ENCODE measurements around the gene TBC1D5.
"Not testable (repeated sequence)": the region's sequence is repeated elsewhere in the genome, so short reads cannot be mapped to it uniquely, and the experiment has no call there.

The TBC1D5 gene

DNA sequence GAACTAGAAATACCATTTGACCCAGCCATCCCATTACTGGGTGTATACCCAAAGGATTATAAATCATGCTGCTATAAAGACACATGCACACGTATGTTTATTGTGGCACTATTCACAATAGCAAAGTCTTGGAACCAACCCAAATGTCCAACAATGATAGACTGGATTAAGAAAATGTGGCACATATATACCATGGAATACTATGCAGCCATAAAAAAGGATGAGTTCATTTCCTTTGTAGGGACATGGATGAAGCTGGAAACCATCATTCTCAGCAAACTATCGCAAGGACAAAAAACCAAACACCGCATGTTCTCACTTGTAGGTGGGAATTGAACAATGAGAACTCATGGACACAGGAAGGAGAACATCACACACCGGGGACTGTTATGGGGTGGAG, 210.0 kb downstream of the TBC1D5 start:
- not testable (repeated sequence) for DNase-seq

DNA sequence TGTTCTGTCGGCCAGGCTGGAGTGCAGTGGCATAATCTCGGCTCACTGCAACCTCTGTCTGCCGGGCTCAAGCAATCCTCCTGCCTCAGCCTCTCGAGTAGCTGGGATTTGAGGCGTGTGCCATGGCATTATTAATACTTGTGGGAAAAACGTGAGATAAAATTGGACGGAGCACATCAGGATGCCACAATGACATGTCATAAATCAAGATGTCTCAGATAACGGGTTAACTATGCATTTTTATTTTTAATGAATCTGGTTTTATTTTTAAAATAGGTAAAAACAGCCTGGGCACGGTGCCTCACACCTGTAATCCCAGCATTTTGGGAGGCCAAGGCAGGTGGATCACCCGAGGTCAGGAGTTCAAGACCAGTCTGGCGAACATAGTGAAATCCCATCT, 212.8 kb downstream of the TBC1D5 start:
- DNase-seq: no peak

DNA sequence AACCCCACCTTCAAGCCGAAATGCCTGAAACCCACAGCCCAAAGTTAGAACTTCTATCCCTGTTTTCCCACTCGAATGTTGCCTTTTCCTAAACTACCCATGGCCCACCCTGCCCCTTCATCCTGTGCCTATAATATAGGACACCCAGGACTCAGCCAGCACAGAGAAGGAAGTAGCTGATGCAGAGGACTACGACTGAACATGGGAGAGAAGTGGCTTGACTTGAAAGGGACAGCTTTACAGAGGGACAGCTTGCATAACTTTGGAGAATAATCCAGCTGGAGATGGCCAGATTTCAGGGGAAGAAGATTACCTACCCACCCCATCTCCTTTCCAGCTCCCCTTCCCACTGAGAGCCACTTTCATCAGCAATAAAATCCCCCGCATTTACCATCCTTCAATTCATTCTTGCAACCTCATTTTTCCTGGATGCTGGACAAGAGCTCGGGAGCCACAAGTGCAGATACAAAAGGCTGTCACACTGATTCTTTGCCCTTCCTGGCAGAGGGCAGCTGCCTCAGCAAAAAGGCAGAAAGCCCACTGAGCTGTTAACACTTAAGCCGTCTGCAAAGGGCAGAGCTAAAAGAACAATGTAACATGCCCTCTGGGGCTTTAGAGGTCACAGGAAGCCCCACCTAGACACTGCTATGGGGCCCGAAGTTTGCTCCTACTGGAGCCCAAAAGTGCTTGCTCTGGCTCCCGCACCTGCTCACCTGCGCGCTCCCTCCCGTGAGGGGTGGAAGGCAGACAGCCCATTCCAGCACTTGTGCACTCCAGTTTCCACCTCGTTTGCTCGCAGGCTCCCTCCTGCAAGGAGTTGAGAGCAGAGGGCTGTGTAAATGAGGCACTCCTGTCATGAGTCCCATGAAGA, 224.0 kb downstream of the TBC1D5 start:
- no peak for DNase-seq

DNA sequence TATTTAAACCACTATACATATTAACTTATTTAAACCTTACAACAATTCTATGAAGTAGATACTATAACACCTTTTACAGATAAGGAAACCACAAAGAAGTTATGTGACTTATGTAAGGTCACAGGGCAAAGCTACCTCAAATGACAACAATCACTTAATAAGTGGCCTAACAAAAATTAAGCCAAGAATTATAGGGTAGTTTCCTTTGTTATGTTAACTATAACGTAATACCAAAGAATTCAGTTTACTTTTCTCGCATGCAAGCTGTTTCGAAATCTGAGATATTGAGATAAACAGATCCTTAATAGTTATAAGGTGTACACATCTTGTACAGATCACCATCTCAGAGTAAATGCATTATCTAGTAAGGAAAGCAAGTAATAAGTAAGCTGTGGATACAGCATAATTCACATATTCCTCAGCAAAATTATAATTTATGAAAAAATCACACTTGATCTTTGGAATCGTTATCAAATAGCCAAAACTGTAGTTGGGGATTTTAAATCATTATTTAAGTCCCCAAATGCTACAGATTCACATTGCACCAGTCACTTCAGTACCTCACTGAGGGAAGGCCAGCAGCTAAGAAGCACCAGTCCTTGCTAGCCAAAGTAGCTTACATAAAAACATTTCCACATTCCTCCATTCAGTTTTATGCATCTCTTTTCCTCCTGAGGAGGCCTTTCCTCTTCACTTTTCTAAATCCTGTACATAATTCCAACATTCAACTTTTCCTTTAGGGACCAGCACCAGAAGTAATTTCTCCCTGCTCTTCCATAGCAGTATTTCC, 226.8 kb downstream of the TBC1D5 start:
- no peak for DNase-seq

DNA sequence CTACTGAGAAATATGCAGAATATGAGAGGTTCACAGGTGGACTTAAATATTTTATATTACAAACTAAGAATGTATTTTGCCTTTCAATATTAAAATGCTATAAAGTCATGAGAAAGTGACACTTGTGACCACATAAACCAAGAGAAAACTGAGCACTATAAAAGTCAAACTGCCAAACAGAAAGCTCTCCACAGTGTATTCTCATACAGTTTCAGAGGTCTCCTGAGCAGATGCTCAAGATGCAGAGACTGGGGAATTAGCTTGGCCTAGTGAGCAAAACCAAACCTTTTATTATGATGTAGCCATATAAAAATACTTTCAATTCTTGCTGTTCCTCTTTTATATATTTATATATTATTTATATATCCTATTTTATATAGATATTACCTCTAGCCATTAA, 227.8 kb downstream of the TBC1D5 start:
- DNase-seq: no peak

DNA sequence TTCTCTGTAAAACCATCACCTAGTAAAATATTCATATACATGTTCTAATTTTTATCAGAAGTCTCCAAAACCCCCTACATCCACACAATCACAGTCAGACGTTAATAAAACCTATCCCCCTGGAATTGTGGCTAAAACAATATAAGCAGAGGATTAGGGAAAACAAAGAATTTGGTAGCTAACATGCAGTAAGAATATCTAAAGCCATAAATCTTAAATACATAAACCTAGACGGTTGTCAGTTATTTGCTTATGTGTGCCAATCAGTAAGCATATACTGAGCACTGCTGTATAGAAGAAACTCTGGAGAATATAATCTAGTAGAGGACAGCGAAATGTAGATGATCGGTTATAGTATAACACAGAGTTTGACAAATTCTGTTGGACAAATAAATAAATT, 232.2 kb downstream of the TBC1D5 start:
- no peak for DNase-seq

DNA sequence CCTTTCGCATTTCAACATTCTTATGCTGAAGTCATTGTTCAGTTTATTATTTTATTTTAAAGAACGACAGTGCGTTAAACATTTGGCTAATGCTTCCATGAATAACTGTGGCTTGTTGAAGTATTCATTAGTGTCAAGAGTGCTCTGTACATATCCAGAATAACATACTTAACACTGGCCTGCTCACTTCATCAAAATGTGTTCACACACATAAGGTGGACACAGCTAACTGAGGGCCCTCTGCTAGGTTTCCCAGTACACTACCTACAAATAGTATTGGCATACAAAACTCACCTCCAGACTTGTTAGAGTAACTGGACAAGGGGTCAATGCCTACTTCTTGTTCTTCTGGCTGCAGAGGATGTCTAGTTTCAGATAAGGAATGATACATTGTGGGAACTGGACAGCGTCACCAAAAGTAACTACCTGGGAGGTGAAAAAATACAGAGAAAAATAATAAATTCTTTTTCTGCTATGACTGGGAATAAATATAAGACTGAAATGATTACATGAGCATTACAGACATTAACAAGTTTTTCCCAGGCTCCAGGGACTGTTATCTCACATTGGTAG, 234.2 kb downstream of the TBC1D5 start:
- DNase-seq: no peak

DNA sequence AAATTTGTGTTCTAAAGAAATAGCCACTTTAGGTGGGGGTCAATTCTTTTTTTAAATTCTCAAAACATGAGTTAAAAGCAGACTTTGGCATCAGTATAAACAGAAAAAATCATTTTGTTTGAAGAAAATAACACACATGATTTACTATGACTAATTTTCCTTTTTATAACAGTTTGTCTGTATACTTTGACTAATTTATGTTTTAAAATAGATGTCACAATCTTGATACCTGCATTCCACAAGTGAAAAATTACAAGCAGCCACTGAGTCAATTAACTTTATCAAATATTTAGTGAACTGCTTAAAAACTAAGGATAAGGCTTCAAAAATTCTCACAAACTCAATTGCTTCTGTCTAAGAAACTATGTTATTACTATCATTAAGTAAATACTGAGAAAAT, 235.0 kb downstream of the TBC1D5 start:
- DNase-seq: no peak

DNA sequence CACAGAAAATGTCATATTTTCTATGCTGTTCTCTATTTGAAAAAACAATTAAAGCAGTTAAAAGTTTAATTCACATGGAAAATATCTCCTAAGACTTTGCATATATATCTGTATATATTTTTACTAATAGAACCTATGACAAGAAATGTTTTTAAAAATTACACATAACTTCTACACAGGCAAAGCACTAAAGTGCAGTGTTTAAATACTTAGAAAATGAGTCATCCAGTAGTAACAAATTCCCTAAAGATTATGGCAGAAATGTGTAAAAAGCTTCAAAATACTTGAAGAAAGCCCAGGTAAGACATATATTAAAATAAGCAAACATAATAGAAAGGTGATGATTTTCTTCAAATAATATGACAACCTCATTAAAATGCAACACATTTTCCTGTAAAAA, 236.6 kb downstream of the TBC1D5 start:
- DNase-seq: no peak

DNA sequence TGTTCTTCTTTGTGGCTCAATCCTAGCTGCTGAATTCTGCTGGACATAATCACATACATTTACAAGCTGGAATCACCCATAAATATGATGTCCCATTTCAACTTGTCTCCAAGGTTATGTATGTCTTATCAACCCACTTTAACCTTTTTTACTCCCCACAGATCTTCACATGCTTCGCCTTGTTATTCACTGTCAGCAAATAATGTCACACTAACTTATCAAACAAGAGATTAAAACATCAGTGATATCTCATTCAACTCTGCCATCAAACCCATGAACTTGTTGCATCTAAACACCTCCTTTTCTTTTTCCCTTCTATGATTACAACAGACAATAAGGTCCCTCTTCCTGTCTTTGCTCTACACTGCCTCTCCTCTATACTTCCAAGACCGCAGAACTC, 240.7 kb downstream of the TBC1D5 start:
- no peak for DNase-seq

DNA sequence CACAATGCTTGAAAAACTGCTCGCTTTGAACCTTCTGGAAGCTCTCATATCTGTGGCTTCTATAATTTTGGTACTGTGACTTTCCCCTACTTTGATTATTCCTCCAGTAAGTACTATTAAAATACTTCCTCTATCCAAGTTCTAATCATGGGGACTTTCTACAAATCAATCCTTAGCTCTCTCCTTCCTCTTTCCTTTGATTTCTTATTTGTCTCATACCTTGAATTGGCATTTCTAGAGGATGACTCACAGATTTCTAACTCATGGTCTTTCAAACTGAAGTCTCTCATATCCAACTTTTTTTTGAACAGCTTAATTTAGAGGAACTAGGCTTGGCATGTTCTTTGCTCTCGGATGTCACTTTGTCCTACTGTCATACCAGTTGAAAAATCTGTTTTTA, 241.8 kb downstream of the TBC1D5 start:
- DNase-seq: no peak

DNA sequence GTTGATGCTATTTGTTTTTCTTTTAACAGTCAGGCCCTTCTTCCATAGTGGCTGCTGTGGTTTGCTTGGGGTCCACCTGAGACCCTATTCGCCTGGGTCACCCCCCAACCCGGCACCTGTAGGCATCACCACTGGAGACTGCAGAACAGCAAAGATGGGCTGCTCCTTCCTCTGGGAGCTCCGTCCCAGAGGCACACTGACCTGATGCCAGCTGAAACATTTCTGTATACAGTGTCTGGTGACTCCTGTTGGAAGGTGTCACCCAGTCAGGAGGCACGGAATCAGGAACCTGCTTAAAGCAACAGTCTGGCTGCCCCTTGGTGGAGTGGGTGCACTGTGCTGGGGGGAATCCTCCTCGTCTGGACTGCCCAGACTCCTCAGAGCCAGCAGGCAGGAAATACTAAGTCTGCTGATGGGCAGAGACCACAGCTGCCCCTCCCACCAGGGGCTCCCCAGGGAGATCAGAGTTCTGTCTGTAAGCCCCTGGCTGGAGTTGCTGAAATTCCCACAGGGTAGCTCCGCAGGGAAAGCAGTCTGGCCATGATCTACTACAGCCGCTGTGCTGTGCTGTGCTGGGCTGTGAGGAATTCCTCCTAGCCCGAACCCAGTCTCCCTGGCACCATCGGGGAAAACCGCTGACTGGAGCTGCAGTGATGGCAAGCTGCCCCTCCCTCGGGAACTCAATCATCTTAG, 248.2 kb downstream of the TBC1D5 start:
- no peak for DNase-seq

DNA sequence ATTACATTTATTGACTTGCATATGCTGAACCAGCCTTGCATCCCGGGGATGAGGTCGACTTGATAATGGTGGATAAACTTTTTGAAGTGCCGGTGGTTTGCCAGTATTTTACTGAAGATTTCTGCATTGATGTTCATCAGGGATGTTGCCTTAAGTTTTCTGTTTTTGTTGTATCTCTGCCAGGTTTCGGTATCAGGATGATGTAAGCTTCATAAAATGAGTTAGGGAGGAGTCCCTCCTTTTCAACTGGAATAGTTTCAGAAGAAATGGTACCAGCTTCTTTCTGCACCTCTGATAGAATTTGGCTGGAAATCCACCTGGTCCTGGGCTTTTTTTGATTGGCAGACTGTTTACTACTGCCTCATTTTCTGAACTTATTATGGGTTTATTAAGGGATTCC, 250.8 kb downstream of the TBC1D5 start:
- DNase-seq: no peak

DNA sequence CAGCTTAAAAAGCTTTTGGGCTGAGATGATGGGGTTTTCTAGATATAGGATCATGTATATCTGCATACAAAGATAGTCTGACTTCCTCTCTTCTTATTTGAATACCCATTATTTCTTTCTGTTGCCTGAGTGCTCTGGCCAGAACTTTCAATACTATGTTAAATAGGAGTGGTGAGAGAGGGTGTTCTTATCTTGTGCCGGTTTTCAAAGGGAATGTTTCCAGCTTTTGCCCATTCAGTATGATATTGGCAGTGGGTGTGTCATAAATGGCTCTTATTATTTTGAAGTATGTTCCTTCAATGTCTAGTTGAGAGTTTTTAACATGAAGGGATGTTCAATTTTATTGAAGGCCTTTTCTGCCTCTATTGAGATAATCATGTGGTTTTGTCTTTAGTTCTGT, 251.2 kb downstream of the TBC1D5 start:
- not testable (repeated sequence) for DNase-seq

DNA sequence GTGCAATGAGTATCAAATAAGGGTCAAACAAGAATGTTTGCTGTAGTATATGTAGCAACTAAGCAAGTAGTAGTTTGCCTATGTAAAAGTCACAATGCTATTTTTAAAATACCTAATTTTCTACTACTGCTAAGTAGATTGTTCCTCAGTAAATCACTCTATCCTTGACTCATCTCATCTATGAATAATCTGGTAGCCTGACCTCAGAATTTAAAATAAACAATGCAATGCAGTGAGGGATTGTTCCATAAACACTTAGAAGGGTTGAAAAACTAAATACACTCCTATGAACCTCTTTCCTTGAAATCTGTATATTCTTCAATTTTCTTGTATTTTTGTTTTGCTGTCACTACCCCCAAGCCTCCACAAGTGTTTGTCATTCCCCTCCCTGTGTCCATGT, 253.3 kb downstream of the TBC1D5 start:
- no peak for DNase-seq

DNA sequence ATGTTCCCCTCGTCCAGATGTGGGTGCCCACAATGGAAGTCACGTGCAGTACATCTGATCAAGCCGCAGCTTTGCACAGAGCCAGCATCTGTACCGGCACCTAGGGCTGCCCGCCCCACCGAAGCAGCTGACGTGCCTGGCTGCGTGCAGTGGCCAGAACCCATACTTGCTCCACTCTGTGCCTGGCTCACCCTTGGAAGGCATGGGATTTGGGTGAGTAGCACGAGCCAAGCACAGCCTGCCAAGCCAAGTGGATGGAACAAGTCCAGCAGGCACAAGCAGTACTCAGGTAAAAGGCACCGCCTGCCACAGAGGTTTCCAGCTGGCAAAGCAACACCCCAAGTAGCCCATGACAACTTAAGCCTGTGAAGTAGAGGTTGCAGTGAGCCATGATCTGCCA, 261.3 kb downstream of the TBC1D5 start:
- DNase-seq: no peak

DNA sequence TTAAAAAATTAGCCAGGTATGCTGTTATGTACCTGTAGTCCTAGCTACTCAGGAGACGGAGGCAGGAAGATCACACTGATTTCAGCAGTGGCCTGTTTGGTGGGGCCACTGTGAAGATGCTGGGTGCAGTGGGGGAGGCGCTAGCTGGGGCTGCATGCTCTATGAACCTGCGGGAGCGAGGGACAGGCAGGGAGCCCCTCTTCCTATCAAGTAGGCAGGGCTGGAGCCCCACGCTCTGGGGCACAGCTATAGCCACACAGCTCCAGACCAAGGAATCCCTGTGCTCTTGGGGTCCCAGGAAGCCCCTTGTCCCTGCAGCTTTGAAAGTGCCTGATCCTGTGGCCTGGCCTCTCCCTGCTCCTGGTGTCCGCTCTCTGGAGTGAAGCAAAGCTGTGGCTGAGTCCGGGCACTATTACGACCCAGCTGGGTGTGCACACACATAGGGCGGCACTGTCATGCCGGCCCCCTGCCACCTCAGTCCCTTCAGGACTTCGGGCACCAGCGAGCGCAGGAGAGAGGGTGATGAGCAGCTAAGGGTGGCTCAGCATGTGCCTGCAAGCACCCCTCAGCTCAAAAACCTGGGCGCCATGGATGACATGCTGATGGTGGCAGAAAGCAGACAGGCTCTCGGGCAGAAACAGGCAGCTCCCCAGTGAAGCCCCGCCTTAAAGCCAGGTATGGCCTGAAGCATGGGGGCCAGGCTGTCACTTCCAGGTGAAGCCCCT, 262.6 kb downstream of the TBC1D5 start:
- no peak for DNase-seq

DNA sequence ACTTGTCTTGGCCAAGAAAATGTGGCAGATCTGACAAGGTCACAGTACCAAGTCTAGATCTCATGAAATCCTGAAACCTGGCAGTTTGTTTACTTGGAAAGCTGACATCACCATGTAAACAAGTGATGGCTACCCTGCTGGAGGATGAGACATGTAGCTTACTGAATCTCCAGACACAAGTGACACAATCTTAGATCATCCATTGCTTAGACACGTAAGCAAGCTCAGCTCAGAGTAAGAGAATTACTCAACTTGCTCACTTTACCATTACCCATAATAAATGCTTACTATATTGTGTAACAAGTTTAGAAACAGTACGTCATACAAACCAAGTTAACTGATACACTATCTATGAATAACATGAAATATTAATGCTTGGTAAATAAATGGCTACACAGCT, 263.8 kb downstream of the TBC1D5 start:
- DNase-seq: no peak

DNA sequence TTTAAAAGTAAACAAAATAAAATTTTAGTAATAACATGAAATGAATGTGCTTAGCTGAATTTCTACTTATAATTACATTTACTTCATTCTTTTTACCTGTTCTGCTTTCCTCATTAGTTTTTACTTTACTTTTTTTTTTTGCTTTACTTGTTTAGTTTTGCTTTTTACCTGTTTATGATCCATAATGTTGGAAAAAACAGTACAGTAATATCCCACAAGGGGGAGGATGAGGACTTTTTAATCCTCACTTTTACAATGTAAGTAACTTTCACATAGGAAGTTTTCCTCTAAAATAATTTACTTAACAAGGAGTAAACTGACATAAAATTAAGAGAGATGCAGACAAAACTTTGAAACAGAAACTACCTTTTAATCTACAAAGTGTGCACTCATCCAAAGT, 268.7 kb downstream of the TBC1D5 start:
- DNase-seq: no peak

DNA sequence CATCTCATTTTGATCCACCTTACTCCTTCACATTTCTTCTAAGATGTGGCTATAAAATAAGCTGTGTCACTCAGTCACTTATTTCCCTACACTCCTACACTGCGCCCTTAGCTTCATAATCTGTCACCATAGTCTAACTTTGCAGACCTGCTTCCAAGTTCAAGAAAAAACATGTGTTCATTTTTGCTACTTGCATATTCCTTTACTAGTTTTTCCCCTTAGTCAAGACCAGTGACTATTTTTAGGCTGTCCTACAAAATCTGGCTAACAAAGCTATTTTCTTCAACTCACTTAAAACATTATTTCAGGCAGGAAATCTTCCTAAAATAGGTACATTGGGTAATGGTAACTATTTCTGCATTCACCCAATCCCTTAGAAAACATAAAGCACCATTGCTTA, 272.5 kb downstream of the TBC1D5 start:
- DNase-seq: no peak

DNA sequence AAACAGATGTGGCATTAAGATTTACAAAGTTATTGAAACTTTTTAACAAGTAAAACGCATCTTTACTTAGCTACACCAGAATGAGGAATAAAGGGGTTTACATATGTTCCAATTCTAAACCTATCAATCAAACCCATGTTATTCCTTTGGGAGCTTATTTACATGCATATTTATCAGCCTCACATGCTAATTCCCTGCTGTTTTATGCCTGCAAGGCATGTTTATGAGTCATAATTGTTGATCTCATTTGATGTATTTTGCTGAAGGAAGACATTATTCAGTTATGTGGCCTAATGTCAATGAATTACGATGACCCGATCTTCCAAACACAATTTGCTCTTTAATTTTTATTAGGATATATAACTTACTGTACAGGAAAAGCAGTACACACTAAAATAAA, 272.9 kb downstream of the TBC1D5 start:
- no peak for DNase-seq

DNA sequence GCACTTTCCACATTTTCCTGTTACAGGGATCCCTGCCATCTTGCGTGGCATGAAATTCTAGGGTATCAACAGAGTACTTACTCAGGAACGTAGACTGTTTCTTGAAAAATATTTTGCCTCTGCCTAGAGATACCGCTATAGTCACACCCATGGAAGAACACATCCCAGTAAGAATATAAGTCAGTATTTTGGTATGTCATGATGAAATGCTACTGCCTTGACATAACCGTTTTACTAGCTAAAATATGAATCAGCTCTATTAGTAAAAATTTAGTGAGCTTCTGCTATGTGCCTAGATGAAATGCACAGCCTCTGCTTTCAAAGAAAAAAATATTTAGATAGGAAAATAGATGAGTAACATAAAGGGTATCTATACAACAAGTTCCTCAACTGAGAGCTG, 276.4 kb downstream of the TBC1D5 start:
- DNase-seq: no peak
